Measurements from ENCODE around the gene UBQLN3. TPM values are rescaled to one million over a fixed set of nuclear protein-coding genes. Genes with fewer than 3 reads are reported as not detected.

The UBQLN3 gene
- total and polyA plus RNA-seq, 2 of the 4 experiments (the other 2 are of a cell fraction) = not detected

GRCh38 chr11:5473921-5474320 lies 35.8 kb downstream of the UBQLN3 start:
- Histone ChIP-seq H4K20me1 (ENCODE audit: insufficient read depth, low read length) (no peaks in the 10 kb centered on the region), H3K4me2 (ENCODE audit: low read depth, low read length) (no peak overlapping the region), H3K4me3 (ENCODE audit: insufficient read depth, low read depth, low read length) (no peak overlapping the region), H2BK120ac (ENCODE audit: low read depth, low read length) (no peak overlapping the region), H3K9ac (ENCODE audit: low read depth, low read length) (no peak overlapping the region), H3K9me3 (ENCODE audit: control insufficient read depth, insufficient read depth, low read length) (no peaks in the 10 kb centered on the region), H3K4ac (ENCODE audit: low read depth, low read length) (no peak overlapping the region), H3K14ac (replicated peaks; ENCODE audit: low read depth, low read length) (no peak overlapping the region), H2AK5ac (ENCODE audit: low read depth, low read length) (no peak overlapping the region), H2BK5ac (ENCODE audit: low read depth, low read length, poor library complexity, severe bottlenecking) (no peak overlapping the region), H4K5ac (ENCODE audit: low read depth, low read length) (no peak overlapping the region), H2AFZ (replicated peaks; ENCODE audit: low read length, poor library complexity) (no peak overlapping the region), H3K79me1 (ENCODE audit: low read depth in 1 of 2, low read length in 2 of 2) (no peaks in the 10 kb centered on the region), H3K18ac (ENCODE audit: low read depth, low read length) (no peak overlapping the region), H4K91ac (ENCODE audit: insufficient read depth, low read depth, low read length) (no peak overlapping the region), H2BK15ac (ENCODE audit: low read depth, low read length) (no peak overlapping the region), H2BK20ac (ENCODE audit: low read depth, low read length) (no peak overlapping the region), H3K27ac (ENCODE audit: insufficient read depth, low read length) (no peak overlapping the region), H3K4me1 (ENCODE audit: control insufficient read depth, insufficient read depth, low read length) (no peaks in the 10 kb centered on the region), H3K27me3 (ENCODE audit: control insufficient read depth, insufficient read depth, low read length) (peaks cover 4% of the 10 kb centered on the region), H3K23ac (ENCODE audit: low read depth, low read length) (no peak overlapping the region), H3K36me3 (ENCODE audit: control insufficient read depth, insufficient read depth, low read length) (no peaks in the 10 kb centered on the region), H3K9me1 (ENCODE audit: insufficient read depth, low read length) (no peaks in the 10 kb centered on the region), H4K8ac (ENCODE audit: low read depth in 2 of 2, low read length in 2 of 2) (no peak overlapping the region), H2AK9ac (replicated peaks; ENCODE audit: low read depth, low read length, poor library complexity) (no peak overlapping the region), H3K56ac (ENCODE audit: extremely low read depth, insufficient read depth, low read length) (no peak overlapping the region)
- ATAC-seq (ENCODE audit: low read depth) (no peak), DNase-seq (no peak)
- BruUV-seq (replicated peaks) = no TSS peak
- in situ Hi-C loops (cut with MboI; ENCODE audit: low sequenced_read_pairs) = no loop called here
- CTCF ChIA-PET = no interaction called here
- POLR2A ChIA-PET (ENCODE audit: unreplicated experiment) = no interaction called here
- intact Hi-C loops (cut with micrococcal nuclease) = loop anchor here (10.0 kb wide), 2 partner anchors 421 to 849 kb away; partner anchors contain the start of gene OR52E5
- TF ChIP-seq MAFK (IDR thresholded peaks at IDR 0.05; ENCODE audit: low read depth, low read length) = 0 out of 2 replicates have a peak, but pooled peaks have one; percentile 11
- no peak for TF ChIP-seq MAZ (IDR thresholded peaks at IDR 0.05; ENCODE audit: borderline replicate concordance, low read depth, low read length)
- dilution Hi-C loops (cut with HindIII; ENCODE audit: low sequenced_read_pairs, unreplicated experiment) = no loop called here
